ENCODE results near the gene FER.

Gene FER

DNA sequence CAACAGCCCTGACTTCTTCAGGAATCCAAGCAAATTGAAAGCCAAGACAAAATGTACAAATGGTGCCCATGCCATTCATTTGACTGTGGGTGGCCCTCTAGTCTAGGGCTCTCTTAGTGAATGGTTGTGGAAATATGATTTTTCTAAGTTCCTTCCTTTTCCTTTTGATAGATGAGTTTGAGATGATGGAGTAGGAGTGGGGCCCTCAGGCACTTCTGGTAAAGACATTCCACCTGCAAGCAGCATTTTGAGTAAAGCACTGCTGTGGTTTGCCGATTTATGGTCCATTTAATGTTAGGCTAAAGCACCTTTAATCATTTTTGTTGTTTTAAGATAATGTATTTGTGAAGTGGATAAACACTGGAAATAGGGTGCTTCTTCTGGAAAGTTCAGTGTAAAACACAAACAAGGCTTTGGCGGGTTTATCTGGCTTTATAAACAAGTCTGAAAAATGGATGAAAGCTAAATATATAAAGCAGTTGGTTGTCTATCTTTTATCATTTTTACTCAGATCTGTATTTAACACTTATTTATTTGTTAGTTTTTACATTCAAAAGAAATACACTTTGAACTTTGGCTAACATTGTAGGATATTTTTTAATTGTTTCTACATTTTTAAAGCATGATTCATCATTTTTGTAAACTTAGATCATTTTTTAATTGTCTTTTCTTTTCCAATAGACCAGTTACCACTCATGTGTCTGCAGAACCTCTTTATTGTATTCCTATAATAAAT lies 448.6 kb downstream of the FER start:
- DNase-seq, result no peak

DNA sequence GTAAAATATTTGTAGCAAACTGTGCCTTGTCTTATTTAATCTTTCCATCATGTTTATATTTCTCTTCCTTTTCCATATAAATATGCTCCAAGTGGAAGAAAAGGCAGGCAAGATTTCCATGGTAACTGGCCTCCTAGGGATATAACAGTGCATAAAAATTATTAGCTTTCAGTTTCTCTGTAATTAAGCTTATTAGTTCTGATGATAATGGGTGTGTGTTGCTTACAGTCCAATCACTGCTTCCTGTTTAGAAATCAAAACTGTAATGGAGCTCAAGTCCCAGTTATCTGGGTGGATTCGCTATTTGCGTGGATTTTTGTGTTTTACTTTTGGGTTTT lies 449.1 kb downstream of the FER start:
- DNase-seq, result no peak

DNA sequence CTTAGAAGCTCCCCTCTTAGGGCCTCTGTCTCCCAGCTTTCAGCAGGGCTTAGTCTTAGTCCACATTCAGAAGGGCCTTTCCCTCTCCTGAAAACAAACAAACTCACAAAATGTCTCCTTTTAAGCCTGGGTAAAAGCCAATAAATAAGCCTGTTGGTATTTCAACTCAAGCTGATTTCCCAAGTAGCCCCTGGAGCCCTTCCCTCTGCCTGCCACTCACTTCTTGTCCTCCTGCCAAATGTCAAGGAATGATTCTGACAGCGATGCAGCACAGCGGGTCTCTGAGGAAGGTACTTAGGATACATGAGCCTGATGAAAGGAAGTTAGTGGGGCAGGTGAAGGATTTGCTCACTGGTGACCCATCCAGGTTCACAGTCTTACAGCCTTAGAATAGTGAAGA lies 451.6 kb downstream of the FER start:
- DNase-seq, result no peak

DNA sequence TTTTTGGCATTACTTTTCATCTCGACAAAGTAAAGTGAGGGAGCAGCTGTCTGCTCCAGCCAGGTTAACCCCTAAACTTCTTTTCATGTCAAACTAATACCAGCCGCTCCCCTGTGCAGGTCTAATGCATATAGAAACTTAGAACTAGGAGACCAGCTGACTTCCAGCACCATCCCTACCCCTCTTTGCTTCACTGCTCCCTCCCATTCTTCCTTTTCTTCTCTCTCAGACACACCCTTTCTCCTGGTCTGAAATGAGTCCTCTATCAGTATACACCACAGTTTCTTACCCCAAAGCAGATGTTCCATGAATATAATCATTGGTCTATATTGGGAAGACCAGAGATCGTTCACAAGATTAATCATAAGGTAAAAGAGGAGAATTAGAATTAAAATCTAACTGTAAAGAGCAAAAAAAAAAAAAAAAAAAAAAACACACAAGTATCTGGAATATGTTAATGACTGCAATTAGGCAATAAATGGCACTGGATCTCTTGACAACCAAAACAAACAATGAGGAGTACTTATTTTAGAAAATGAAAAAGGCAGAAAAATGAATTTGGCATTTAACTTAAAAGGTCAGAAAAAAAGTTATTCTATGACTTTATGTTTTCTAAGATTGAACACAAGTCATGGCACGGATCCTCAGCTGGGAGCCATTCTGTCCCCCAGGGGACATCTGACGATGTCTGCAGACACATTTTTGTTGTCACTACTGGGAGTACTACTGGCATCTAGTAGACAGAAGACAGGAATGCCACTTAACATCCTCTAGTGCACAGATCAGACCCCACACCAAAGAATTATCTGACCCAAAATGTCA lies 452.3 kb downstream of the FER start:
- DNase-seq, result no peak

DNA sequence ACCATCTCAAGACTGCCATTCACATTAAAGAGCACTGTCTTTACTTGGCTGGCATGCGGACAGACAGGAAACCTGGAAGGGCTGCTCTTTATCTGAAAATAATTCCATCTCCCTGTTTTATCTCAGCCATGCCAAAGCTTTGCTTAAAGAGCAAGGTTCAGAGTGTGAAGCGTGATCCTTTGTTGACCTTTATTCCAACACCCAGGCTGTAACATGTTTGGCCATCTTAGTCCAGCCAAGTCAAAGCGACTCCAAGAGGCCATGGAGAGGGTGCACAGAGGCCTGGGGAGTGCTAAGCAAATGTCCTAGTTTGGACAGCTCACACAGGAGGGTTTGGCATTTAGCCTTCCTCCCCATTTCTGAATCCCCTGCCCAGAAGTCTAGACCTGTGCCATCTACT lies 467.3 kb downstream of the FER start:
- DNase-seq, result no peak

DNA sequence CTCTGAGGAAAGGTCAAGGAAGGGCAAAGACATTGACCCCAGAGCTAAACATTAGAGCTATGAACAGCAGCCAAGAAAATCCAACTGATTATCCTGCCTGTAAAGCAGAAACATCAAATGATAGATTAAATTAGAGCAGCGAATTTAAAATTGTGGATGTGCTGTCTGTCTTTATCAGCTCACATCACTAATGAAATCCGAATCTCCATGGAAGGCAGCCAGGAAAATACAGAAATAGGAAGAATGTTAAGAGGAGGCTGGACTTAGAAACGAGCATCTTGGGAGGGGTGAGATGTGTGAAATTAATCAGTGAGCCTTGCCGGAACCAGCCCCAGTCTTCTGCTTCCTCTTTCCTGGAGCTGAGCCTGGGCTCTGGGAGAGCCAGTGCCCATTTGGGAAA lies 471.1 kb downstream of the FER start:
- no peak for DNase-seq

DNA sequence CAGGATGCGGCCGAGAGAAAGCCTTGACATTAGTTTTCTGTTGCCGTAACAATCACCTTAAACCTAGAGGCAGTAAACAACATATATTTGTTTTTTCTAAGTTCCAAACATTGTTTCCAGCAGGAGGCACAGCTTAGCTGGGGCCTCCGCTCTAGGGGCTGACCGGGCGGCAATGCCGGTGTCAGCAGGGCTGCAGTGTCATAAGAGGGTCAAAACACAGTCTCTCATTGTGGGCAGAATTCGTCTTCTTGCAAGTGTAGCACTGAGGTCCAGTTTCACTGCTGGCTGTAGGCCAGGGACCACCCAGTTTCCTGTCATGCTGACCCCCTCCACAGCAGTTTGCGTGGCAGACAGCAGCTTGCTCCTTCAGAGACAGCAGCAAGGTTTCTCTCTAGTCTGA lies 475.8 kb downstream of the FER start:
- DNase-seq, result no peak

DNA sequence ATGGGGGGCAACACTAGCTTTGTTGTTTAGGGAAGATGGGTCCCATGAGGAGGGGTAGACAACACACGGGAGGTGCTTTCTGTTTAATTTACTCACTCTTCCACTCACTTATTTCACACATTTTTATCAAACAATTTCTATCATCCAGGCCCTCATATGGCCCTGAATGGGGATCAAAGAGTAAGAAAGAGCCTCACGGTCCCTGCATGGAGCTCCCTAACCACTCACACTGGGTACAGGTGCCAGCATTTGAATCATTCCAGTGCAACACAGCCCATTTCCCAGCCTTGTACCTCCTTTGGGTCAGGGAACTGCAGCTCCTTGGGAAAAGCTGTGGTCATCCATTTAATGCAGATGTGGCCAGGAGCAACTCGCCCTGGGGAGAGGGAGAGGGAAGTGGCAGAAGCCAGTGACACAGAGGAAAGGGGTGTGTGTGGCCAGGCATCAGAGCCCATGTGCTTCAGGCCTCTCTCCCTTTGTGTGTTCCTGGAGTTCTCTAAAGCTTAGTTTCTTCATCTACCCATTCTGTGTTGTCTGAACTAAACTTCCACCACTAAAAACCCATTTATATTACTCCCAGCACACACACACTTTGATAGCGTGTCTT lies 476.7 kb downstream of the FER start:
- DNase-seq, result no peak

DNA sequence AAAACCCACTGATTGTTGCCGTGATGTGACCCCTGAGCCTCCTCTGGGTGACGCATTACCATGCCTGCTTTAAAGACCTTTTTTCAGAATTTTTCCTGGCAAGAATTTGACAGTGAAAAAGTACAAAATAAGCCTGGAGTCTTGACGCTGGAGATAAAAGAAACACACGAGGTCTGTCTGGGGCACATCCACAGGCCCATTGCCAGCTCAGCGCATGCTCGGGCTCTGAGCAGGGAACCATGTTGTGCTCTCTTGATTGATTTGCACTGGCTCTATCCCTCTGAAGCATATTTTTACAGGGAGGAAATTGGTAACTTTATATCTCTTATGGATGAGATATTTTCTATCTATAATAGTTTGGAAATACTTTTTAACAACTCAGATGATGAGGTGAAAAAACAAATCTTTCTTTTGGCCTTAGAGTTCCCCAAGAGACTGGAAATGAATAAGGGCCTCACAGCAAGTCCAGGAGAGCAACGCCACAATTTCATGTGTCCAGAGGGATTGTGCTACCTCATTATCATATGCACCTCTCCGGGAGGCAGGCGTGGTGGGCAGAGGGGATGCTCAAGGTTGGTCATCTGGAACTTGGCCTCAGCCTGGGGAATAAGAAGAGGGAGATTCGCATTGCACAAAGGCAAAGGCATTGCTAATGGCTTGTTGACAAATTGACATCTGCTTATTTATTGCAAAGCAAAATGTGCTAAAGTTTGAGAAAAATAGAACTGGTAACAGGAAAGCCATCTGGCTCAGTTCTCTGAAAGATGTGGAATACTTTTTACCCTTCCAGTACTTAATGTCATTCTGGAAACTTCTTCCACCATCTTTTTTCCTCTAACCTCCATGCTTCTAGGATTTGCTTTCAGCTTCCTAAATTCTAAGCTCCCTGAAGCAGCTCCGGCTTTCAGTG lies 478.3 kb downstream of the FER start:
- no peak for DNase-seq

DNA sequence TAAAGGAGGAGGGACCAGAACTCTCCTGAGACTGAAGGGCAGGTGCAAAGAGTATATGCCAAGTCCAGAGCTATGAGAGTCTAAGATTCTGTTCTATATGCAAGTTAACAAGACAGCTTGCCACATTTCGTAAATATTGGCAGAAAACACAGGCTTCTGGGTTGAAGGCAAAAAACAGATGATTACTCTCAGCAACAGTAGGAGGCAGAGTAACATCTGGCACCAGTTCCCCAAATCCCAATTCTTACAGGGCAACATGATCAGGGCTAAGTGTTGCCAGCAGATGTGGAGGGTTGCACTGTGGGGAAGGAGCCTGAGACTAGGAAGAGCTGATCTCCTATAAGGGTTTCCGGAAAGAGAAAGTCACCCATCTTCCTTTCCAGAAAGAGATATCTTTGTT lies 482.7 kb downstream of the FER start:
- no peak for DNase-seq

DNA sequence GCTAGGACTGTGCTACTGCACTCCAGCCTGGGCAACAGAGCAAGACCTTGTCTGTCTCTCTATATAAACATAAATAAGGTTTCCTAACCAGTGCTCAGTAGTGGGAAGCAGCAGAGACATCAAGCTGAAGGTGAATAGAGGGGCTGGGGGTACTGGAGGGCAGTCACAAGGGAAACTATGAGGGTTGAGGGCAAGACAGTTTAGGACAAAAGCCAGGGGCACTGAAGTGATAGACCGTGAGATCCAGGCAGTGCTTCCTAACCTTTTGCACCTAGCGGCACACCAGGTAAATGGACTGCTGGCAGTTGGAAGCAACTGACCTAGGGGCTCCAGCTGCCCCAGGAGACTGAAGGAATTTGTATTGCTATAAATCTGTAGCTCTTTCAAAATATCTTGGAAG lies 483.6 kb downstream of the FER start:
- DNase-seq, result no peak

DNA sequence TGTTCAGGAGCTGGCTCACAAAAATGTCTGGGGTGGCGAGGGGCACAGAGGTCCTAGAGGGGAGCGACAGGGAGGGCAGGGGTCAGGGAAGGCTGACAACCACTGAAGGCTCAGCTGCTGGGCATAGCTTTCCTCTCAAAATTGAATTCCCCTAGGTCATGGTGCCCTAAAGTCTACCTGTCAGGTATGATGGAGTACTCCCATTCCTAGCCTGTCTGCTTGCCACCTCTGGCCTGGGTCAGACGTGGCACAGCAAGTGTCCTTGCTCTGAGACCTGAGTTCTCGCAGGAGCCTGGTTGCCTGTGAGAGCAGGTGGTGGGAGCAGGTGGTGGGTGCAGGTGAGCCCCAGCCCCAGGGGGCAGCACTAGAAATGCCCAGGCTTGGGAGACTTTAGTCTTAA lies 486.7 kb downstream of the FER start:
- no peak for DNase-seq

DNA sequence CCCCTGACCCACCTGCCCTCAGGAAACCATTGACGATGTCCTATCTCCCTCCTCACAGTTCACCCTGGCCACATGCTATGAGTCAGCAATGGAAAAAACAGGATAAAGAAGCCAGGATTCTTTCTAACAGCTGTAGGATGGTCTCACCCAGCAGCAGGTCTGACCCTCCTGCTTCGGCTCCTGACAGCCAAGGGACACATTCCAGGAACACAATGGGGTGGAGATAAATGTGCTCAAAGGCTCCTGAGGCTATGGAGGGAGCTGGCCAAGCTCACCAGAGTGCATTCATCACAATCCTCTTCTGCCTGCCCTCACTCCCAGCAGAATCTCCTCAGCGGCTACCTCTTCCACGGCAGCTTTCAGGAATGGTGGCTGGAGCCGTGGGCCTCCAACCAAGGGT lies 491.8 kb downstream of the FER start:
- DNase-seq, result no peak

DNA sequence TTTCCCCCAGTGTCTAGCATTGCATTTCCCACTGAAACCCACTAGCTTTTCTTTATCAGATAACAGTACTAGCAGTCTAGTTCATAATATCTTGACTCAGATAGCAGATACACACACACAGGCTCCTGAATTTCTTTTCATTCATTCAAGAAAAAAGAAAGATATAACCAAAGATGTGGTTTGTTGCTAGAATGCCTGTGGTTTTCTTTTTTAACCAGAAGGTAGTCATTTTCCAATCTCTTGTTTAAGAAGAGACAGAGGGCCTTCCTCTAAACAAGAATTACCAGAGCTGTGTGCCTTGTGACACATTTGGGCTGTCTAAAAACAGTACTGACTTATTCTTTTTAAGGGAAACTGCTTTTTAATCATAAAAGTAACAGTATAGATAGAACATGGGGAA lies 494.8 kb downstream of the FER start:
- no peak for DNase-seq

DNA sequence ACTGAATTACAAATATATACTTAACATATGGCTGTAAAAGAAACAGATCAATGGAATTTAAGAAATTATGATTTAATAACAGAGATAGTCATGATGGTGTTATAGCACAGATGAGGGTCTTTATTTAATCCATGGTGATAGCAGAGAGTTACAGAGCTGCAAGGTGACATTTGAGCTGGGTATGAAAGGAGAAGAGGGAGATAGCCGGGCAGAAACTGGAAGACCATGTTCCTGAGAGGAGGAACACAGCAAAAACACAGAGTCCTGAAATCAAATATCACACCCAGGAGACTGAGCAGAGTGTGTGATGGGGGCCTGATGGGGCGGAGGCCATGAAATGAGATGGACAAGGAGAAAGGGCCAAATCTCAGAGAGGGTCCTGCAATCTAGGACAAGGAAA lies 498.7 kb downstream of the FER start:
- no peak for DNase-seq

All from activated T-cell treated with anti-CD3 and anti-CD28 coated beads, Interleukin-2, amount 50 U/mL, for 1 hour (primary cell).